T47D (cell line): ENCODE data around the gene LSM7.

Experiments used
- DNase-seq, 2 experiments: peaks; one replicate each; pipeline versions ENCODE4 v3.0.0 to v3.0.0-alpha.2; 2011 to 2012; ENCODE audit warnings: low read depth in 1 of 2, low spot score in 1 of 2
- JUND ChIP-seq: IDR thresholded peaks from 2 replicates; pipeline ENCODE4 v1.6.1; 2012; ENCODE audit warnings: low read depth
- in situ Hi-C: cut with HindIII; loops from 2 replicates; pipeline ENCODE4 v1.10.0; 2016; ENCODE audit warnings: low sequenced_read_pairs, low pct_unique_long_range_greater_than_20kb

The LSM7 gene

DNA sequence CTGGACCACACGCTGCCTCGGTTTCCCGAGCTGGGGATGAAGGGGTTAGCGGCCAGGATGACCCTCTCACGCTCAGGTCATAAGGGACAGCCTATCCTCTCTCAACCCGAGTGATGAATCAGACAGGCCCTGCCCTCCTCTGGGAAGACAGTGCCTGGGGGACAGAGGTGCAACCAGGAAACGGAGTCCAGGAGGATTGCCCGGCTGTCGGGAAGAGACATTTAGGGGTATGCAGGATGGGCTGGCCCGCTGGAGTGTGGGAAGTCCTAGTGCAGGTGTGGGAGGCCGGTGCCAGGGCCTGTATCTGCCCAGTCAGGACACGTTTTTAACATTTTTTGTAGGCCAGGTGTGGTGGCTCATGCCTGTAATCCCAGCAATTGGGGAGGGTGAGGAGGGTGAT, 8.3 kb downstream of the LSM7 start:
- TF ChIP-seq JUND = no peak
- no peak for DNase-seq
- in situ Hi-C loops = no loop called here

DNA sequence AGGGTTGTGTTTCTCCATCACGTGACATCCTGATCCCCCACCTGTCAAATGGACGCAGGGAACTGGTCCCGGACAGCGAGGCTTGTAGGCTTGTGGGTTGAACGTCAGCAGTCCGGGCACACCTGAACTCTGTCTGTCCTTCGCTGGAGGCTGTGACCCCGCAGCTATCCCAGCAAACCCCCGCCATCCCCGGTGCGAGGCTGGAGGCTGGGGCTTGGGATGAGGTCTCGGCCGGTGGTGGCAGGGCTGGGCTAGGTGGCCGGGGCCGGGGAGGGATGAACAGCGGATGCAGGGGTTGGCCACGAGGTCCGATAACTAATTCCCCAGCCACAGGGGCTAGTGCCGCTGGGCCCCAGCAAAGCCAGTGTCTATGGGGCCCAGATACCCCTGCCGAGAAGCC, 8.8 kb downstream of the LSM7 start:
- in situ Hi-C loops = no loop called here
- no peak for DNase-seq

DNA sequence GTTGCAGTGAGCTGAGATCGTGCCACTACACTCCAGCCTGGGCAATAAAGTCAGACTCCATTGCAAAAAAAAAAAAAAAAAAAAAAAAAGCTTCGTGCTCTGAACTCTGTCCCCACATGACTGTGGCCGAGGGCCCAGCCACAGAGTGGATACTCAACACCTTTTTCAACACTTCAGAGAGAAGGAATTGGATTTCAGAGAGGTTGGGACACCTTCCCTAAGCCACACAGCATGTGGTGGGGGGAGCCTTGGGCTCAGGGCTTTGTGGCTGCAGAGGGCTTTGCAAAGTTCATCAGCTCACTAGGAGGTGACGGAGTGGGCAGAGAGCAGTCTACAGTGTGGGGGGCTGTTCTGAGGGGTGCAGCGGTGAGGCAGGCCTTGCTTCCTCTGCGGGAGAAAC, 9.5 kb downstream of the LSM7 start:
- in situ Hi-C loops = no loop called here
- DNase-seq = no peak
- TF ChIP-seq JUND = no peak

More for the DNA sequence above, 8.8 kb downstream of the LSM7 start:
- no peak for TF ChIP-seq JUND

DNA sequence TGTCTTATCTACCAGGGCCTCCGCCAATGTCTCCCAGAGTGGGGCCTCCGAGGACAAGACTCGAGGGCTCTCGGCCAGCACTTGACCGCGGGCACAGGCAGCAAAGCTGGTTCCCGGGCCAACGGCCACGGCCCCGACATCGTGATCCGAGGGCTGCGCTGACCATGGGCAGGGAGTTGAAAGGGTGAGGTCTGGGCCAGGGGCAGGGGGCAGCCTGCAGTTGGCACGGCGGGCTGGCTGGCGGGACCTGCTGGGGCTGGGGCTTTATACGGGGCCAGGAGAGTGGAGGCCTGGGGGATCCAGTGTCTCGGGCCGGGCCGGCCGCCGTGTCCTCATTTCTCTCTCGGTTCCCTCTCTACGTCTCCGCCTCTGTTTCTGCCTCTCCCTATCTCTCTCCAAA, 10.6 kb downstream of the LSM7 start:
- in situ Hi-C loops = no loop called here
- DNase-seq = no peak
- TF ChIP-seq JUND = no peak

DNA sequence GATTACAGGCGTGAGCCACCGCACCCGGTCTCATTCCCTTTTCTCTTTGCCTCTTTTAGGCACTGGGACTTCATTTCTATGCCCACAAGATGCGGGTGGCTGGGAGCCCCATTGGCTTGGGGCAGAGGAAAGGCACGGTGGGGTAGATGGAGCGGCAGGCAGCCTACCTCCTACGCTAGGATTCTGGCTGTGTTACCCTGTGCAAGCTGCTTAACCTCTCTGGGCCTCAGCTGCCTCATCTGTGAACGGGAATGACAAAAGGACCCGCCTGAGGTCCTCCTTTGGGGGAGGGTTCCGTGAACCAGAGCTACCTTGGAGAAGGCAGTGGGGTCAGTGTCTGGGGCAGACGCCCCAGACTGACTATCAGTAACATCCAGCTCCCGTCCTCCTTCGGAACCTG, 11.1 kb downstream of the LSM7 start:
- DNase-seq = no peak
- TF ChIP-seq JUND = no peak
- in situ Hi-C loops = no loop called here

DNA sequence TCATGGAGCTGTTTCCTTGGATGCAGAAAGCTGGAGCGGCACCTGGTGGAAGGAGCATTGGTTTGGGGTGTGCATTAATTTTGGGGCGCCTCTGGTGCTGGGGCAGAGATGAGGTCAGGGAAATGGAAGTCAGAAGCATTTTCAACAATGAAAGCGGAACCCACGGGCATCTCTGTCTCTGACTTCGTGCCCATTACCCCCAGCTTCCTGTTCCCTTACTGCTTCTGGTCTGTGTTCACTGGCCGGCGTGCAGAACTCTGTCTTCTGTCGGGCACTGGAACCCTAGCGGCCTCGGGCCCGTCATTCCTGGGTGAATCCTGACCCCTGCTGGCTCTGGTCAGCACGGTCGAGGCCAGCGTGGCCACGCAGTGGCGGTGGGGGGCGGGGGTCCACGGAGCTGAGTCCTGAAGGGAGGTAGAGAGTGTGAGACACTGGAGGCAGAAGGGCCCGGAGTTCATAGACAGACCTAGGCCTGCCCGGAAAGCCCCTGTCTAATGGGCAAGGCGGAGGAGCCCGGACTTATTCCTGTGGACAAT, 12.5 kb downstream of the LSM7 start:
- peak; percentile 60 to 69 for DNase-seq
- TF ChIP-seq JUND = no peak
- in situ Hi-C loops = no loop called here

DNA sequence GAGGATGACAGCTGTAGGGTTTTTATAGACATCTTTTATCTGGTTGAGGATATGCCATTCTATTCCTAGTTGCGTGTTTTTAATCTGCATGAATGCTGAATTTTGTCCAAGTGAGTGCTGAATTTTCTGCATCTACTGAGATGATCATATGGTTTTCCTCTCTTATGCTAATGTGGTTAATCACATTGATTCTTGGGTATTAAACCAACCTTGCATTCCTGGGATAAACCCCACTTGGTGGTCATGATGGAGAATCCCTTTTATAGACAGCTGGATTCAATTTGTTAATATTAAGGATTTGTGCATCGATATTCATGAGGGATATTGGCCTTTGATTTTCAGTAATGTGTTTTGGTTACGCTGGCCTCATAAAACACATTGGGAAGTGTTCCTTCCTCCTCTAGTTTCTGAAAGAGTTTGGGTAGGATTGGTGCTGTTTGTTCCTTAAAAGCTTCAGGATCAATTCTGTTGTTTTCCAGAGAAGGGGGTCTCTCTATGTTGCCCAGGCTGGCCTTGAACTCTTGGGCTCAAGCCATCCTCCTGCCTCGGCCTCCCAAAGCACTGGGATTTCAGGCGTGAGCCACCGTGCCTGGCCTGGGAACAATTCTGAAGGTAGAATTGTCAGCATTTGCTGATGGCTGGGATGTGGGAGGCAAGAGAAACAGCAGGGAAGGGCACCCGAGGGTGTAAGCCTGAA, 13.1 kb downstream of the LSM7 start:
- TF ChIP-seq JUND = no peak
- in situ Hi-C loops = no loop called here
- no peak for DNase-seq

DNA sequence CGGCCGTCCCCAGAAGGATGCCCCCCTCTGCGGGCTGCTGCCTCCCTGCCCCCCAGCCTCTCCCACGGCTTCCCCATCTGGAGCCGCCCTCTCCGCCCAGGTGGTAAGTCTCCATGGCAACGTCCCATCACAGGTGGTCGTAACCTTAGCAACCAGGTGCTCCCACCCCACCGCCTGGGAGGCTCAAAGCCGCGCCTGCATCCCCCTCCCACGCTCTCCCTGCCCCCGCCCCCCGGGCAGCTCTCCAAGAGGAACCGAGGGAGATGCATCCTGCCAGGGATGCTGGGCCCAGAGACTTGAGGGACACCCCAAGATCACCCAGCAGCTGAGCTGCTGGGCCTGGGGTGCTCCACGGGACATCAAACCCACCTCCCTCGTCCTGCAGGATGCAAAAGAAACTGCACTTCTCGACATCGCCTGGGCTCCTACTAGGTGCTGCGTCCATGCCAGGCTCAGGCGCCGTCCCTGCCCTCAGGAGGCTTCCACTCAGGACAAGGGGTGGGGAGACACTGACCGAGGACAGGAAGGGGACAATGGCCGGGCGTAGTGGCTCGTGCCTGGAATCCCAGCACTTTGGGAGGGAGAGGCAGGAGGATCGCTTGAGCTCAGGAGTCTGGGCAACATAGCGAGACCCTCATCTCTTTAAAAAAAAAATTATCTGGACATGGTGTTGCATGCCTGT, 15.4 kb downstream of the LSM7 start:
- in situ Hi-C loops = no loop called here
- DNase-seq = no peak
- TF ChIP-seq JUND = no peak

DNA sequence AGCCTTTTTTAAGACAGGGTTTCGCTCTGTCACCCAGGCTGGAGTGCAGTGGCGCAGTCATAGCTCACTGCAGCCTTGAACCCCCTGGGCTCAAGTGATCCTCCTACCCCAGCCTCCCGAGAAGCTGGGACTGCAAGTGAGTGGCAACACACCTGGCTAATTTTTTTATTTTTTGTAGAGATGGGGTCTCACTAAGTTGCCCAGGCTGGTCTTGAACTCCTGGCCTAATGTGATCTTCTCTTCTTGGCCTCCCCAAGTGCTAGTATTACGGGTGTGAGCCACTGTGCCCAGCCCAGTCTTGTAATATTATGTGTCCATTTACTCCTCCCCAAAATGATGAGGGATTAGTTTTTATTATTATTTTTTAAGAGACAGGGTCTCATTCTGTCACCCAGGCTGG, 17.3 kb downstream of the LSM7 start:
- in situ Hi-C loops = no loop called here
- TF ChIP-seq JUND = no peak
- DNase-seq = no peak

DNA sequence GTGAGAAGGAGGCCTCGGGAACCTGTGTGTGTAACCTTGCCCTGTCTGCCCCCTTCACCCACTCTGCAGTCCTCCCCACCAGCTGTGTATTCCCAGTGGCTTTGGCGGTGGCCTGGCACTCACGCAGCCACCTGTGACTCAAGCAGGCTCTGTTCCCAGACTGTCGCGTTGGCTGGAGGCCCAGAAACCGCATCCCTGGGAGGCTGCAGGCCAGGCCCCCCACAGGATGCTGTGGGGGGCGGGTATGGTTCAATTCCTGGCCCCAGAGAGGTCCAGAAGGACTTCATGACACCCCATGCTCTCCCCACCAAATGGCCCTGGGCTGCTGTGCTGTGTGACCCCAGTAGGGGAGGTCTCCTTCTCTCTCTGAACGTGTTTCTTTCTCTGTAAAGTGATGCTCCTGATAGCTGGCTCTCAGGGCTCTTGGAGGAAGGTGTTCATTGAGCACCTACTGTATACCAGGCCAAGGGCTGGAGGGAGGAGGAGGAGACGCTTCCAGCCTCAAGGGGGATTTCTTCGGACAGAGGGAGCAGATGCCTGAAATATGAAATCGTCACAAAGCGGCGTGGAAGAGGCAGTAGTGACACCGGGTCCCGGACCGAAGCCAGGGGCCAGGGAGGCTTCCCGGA, 18.5 kb downstream of the LSM7 start:
- TF ChIP-seq JUND = no peak
- in situ Hi-C loops = no loop called here
- DNase-seq = no peak

DNA sequence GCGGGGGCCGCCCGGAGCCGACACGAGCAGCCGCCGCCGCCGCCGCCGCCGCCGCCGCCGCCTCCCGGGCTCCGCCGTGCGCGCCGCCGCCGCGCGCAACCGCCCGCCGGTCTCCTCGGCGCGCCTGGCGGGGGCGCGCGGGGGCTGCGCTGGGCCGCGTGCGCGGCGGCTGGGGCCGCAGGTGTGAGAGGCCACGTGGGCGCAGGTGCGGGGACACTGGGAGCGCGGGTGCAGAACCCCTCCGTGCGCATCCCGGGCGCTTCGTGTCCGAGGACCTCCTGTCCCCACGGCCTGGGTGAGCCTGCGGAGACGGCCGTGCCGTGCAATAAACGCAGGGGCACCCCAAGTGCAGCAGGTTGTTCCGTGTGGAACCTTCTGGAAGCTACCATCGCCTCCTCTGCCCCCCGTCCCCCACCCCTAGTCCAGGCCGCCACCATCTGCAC, 20.3 kb downstream of the LSM7 start, which contains the start of gene LINGO3:
Gene LINGO3 (minus strand): TSS at position 41 of the 443 bp plus-strand sequence. CDS start 16,378 bp downstream, outside the sequence.
- in situ Hi-C loops = no loop called here
- no peak for TF ChIP-seq JUND
- peak in 1 of 2 experiments; percentile 51 for DNase-seq

DNA sequence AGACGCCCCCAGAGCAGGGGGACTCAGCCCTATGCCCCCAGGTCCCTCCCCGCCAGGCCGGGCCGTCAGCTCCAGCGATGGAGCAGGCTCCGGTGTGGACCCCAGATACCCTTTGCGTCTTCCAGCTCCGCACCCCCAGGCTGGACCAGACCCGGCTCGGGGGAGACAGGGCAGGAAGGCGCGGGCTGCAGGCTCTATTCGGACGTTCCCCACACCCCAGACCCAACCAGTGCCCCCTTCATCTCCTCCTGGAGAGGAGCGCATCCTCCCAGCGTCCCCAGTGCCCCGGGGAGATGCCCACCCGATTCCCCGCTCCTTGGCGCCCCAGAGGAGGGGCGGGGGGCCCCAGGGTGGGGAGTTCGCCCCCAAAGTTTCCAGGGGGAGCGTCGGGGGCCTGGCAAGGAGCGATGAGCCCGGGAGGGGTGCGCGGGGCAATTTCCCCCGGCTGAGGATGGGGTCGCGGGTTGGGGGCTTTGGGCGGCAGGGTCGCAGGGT, 20.8 kb downstream of the LSM7 start:
- no peak for DNase-seq
- in situ Hi-C loops = no loop called here
- no peak for TF ChIP-seq JUND

DNA sequence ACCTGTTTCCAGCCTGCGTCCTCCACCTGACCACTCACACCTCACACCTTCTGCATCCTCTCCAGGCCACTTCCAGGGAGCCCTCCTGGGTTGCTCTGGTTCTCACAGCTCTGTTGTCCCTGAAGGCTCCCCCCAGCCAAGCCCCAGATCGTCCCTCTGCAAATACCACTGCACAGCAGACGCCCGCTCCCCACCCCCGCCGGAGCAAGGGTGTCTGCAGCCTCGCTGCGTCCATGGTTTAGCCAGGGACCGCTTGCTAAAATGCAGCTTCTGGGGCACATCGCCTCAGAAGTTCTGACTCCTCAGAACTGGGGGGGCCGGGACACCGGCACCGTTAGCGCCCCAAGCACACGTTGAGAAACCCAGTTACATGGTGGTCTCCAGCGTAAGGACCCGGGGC, 21.4 kb downstream of the LSM7 start:
- in situ Hi-C loops = no loop called here
- no peak for DNase-seq

More for the DNA sequence above, 21.4 kb downstream of the LSM7 start:
- no peak for TF ChIP-seq JUND
